HG03097 (cell line): ENCODE measurements around the gene NAALADL2.
"Not testable (repeated sequence)": the region's sequence is repeated elsewhere in the genome, so short reads cannot be mapped to it uniquely, and the experiment has no call there.

Experiments
- ATAC-seq: cut with Tn5 transposase; IDR thresholded peaks from one replicate; pipeline ENCODE4 v1.9.1; 2021; ENCODE audit not compliant: unreplicated experiment, low FRiP score

Gene NAALADL2

GRCh38 chr3:175340338-175341015 is 481.3 kb downstream of the NAALADL2 start:
- ATAC-seq = no peak

GRCh38 chr3:175342196-175342595 is 483.1 kb downstream of the NAALADL2 start:
- no peak for ATAC-seq

GRCh38 chr3:175343946-175344345 is 484.8 kb downstream of the NAALADL2 start:
- no peak for ATAC-seq

- ATAC-seq = no peak
These were observed 487.6 kb downstream of the NAALADL2 start for GRCh38 chr3:175346573-175347356.

- no peak for ATAC-seq
These were observed 490.0 kb downstream of the NAALADL2 start for GRCh38 chr3:175349168-175349567.

- ATAC-seq = no peak
These were observed 496.7 kb downstream of the NAALADL2 start for GRCh38 chr3:175355801-175356335.

GRCh38 chr3:175356899-175357324 is 497.8 kb downstream of the NAALADL2 start:
- no peak for ATAC-seq

- no peak for ATAC-seq
These were observed 498.6 kb downstream of the NAALADL2 start for GRCh38 chr3:175357758-175358157.

- no peak for ATAC-seq
These were observed 499.8 kb downstream of the NAALADL2 start for GRCh38 chr3:175358935-175359334.

GRCh38 chr3:175370426-175370825 is 511.3 kb downstream of the NAALADL2 start:
- not testable (repeated sequence) for ATAC-seq

- not testable (repeated sequence) for ATAC-seq
These were observed 512.1 kb downstream of the NAALADL2 start for GRCh38 chr3:175371187-175371586.

GRCh38 chr3:175374705-175375104 is 515.6 kb downstream of the NAALADL2 start:
- ATAC-seq = no peak

- ATAC-seq = peak; percentile 60
These were observed 519.2 kb downstream of the NAALADL2 start for GRCh38 chr3:175378348-175378747.

GRCh38 chr3:175381685-175382084 is 522.6 kb downstream of the NAALADL2 start:
- no peak for ATAC-seq

GRCh38 chr3:175383371-175383770 is 524.2 kb downstream of the NAALADL2 start:
- no peak for ATAC-seq

GRCh38 chr3:175383813-175384212 is 524.7 kb downstream of the NAALADL2 start:
- ATAC-seq = no peak

- no peak for ATAC-seq
These were observed 525.4 kb downstream of the NAALADL2 start for GRCh38 chr3:175384569-175384968.

GRCh38 chr3:175386630-175387029 is 527.5 kb downstream of the NAALADL2 start:
- no peak for ATAC-seq

GRCh38 chr3:175389560-175389959 is 530.4 kb downstream of the NAALADL2 start:
- no peak for ATAC-seq

- no peak for ATAC-seq
These were observed 532.5 kb downstream of the NAALADL2 start for GRCh38 chr3:175391601-175392000.

GRCh38 chr3:175392653-175393052 is 533.5 kb downstream of the NAALADL2 start:
- ATAC-seq = no peak

GRCh38 chr3:175397372-175397771 is 538.2 kb downstream of the NAALADL2 start:
- no peak for ATAC-seq
